RCC 7860 (cell line): ENCODE data around the gene NPDC1.

Source experiments
- DNase-seq: peaks from one replicate; pipeline ENCODE4 v3.0.0-alpha.2; 2015; ENCODE audit warnings: low spot score
- FAIRE-seq: peaks from 2 replicates; lab custom pipeline; 2012; peaks lifted over from hg19 to GRCh38; lab: Jason Lieb, UNC

Gene NPDC1

DNA sequence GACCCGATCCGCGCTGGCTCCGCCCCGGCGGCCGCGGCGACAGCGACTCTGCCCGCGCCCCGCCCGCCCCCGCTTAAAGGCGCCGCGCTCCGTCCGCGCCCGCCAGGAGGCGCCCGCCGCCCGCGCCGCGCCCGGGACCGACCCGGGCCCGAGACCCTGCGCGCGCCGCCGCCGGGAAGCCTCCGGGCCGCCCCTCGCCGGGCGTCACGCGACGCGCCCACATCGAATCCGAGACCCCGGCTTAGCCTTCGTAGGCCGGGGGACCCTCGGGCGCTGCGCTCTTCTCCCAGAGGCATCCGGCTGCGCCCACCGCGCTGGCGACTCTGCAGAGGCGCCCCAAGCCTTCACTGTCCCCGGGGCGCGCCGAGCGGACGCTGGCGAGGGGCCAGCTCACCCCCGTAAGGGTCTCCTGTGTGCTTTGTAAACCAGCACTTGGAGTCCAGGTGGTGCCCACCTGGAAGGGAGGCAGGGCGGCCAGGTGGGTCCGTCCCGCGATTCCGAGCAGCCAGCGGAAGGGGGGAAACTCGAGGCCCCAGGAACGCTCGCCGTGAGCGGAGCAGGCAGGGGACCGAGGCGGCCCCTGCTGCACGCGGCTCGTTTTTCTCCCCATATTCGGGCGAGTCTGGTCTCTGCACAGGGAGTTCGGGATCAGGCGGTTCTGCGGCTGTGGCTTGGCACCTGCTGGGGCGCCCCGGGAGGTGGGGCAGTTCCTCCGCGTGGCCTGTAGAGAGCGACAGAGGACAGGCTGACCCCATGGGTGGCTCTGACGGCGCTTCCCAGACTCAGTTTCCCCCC, 17.5 kb downstream of the NPDC1 start:
- FAIRE-seq, result no peak
- DNase-seq, result peak; percentile 39

DNA sequence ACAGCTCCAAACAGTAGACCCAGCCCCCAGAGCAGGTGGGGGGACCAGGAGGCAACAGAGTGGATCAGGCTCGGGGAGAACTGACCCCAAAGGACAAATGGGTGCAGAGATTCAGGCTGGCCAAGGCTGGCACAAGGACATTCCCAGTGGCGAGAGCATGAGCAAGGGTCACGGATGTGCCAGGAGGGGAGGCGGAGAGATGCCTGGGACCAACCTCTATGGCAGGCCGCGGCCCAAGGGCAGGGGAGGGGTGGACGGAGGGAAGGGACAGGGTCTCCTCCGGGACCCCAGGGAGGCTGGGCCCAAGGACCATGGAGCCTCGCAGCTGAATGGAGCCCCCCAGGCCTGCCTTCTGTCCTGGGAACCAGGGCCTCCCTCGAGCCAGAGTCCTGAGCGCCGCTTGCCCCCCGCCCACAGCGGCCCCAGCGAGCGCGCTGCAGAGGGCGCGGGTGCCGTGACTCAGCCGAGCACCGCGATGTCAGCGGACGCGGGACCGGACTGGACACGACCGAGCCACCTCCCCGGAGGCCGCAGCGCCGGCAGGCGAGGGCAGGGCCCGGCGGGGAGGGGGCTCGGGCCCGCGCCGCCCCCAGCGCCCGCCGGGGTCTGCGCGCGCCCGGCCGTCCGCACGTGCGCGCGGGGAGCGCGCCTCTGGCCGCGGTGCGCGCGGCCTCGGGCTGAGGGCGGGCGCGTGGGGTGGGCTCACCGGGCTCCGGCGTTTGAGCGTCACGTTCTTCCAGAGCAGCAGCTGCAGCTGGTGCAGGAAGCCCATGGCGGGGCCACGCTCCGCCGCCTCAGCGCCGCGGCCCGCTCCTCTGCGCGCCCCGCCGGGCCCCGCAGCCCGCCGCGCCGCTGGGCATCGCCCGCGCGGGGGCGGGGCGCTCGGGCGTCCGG, 18.4 kb downstream of the NPDC1 start, which contains the start of gene ABCA2:
Gene ABCA2 (minus strand): TSS at position 869 of the 894 bp plus-strand sequence. CDS start 97 bp downstream, at position 772.
- DNase-seq (peak; percentile 11), FAIRE-seq (no peak)

DNA sequence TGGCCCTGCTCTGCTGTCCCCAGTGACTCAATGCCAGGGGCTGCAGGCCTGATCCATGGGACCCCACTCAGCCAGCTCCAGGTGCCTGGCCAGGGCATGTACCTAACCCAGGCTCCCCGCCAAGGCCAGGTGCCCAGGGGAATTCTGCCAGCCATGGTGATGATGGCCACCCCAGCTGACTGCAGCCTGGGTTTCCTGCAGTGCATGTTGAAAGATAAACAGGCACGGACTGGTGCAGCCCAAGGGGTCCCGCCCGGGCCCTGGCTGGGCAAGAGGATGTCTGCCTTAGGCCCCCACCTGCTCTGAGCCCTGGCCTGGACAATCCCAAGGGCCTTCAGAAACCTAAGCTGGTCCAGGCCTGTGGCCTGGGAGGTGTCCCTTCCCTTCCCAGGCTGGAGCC, 19.1 kb downstream of the NPDC1 start:
- FAIRE-seq, result no peak

DNA sequence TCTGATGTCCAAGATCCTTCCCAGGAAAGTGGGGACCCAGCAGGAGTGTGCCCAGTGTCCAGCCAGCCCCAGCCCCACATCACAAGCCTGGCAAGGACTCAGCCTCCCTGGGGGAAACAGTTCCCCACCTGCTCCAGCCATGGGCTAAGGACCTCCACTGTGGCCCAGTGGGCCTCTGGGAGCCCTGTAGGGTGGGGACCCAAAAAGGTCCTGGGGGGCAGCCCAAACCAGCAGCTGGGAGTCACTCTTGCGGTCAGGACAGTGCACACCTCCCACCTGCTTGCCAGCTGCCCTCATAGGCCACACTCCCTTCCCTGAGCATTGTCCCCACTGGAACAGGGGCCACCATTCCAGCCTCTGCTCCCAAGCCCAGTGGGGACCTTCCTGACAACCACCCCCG, 19.6 kb downstream of the NPDC1 start:
- no peak for DNase-seq

More for the DNA sequence above, 19.1 kb downstream of the NPDC1 start:
- DNase-seq, result no peak

DNA sequence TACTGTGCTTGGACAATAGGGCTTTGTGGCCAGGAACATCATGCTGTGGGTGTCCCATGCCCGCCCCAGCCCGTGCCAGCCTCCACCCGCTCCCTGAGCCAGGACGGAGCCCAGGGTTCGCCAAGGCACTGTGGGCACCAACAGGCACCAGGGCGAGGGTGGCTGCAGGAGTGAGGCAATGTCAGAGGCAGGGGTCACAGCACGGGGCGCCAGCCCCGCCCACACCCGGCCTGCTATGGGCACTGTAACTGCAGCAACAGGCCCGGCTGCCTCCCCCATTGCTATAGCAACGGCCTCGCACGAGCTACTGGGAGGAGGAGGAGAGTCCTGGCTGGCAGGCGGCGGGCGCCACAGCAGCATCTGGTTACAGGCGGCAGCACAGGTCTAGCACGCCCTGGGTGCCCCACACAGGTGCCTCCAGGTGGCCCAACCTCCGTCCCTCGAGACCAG, 20.4 kb downstream of the NPDC1 start:
- FAIRE-seq (no peak), DNase-seq (no peak)

More for the DNA sequence above, 19.6 kb downstream of the NPDC1 start:
- no peak for FAIRE-seq

DNA sequence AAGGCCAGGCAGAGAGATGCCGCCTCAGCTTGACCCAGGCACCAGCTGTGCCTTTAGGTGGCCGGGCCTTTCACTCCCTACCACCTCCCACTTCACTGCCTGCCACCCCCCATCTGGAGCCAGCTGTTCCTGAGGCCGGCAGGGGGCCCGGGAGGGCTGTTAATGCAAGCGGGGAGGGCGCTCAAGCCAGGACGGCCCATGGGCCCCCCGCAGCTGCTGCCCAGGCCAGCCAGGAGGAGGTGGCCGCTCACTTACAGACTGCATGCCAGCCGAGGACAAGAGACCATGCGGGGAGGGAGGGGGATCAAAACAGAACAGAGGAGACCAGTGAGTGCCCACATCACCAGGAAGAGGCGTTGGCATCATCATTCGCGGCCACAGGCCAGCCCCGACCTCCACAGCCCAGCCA, 22.4 kb downstream of the NPDC1 start:
- DNase-seq (no peak), FAIRE-seq (no peak)

DNA sequence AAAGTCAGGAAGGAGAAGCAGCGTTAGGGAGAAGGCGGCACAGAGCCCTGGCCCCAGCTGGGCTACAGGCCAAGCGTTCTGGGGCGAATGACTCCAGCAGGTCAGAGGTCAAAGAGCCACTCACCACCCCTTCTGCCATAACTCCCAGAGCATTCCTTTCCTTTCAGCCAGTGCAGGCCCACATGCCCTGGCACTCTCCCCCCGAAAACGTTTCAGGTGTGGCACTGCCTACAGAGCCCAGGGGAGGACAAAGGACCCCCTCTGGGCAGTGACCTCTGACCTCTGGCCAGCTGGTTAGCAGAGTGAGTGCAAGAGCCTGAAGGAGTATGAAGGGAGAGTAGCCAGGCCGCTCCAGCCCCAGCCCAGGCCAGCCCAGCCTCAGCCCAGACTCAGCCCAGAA, 22.8 kb downstream of the NPDC1 start:
- no peak for DNase-seq
- FAIRE-seq, result no peak

DNA sequence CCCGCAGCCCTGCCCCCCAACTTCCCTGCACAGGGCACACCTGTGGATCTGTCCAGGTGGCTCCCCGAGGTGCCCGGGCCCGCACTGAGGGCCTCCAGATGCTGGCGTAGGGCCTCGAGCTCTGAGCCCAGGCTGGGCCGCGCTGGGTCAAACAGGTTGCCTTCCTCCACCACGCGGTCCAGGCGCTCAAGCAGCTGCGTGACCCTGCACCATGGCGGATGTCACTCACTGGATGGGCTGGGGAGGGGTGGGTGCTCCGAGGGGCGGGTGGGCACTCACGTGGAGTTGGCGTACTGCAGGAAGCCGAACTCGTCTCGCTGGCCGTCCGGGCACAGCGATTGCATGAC, 23.3 kb downstream of the NPDC1 start:
- no peak for FAIRE-seq

DNA sequence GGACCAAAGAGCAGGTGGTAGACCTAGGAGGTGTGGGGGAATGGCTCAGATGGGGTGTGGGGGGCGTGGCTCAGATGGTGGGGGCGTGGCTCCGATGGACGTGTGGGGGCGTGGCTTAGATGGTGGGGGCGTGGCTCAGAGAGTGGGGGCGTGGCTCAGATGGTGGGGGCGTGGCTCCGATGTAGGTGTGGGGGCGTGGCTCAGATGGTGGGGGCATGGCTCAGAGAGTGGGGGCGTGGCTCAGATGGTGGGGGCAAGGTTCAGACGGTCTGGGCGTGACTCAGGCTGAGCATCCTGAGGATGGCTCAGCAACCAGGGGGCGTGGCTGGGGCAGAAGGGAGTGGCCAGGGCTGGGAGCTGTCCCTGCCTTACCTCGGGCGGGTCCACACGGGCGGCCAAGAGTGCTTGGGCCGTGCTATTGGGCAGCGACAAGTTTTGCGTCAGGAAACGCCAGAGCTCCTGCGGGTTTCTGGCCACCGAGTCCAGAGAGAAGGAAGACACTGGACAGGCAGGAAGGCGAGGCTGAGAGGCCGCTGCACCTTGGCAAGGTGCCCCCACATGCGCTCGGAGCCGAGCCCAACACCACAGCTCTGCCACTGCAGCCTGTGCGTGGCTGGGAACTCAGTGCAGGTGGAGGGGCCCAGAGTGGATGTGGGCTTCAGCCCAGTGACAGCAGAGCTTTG, 23.9 kb downstream of the NPDC1 start:
- DNase-seq, result peak; percentile 74
- peak; percentile 48 for FAIRE-seq

More for the DNA sequence above, 23.3 kb downstream of the NPDC1 start:
- no peak for DNase-seq

DNA sequence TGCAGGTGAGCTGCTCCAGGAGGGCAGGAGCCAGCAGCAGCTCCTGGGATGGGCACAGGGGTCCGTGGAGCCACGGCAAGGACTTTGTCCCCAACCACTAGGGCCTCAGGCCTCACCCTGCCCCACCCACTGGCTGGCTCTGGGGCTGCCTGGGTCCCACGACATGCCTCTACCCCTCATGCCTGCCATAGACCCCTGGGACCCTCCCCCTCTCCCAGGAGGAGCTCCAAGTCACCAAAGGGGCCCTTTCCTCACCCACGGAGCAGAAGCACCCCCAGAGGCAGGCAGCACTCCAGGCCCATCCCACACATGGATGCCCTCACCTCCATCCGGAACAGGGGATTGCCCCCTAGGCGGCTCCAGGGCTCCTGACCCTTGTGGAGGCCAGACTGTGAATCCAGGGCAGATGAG, 24.4 kb downstream of the NPDC1 start:
- DNase-seq (no peak), FAIRE-seq (no peak)

DNA sequence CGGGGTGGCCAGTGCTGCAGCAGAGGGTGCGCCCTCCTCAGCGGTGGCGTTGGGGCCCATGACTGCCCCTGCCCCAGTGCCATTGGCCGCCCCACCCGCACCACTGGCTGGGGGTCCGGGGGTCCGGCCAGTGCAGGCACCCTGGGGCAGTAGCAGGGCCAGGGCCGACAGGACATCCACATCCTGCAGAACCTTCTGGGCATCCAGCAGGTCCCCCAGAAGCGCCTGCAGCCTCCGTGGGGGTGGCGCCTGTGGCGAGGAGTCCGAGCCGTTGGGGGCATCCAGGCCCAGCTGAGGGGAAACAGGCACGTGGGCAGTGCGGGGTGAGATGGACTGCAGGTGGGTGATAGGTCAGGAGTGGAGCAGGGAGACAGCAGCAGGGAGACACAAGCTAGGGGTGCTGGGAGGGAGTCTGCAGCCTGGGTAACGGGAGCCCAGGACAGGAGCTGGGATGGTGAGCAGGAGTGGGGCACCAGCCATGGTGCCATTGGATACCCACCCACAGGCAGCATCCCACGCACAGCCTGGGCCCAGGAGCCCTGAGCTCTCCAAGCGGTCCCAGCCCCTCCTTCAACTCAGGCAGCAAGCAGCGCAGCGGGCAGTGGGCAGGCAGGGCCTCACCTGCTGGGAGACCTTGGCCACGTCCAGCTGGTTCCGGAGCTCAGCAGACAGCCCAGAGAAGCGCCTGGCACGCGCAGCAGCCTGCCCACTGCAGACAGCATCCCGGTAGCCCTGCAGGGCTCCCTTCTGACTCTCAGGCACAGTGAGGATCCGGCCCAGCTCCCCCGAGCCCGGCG, 25.0 kb downstream of the NPDC1 start:
- FAIRE-seq, result no peak

DNA sequence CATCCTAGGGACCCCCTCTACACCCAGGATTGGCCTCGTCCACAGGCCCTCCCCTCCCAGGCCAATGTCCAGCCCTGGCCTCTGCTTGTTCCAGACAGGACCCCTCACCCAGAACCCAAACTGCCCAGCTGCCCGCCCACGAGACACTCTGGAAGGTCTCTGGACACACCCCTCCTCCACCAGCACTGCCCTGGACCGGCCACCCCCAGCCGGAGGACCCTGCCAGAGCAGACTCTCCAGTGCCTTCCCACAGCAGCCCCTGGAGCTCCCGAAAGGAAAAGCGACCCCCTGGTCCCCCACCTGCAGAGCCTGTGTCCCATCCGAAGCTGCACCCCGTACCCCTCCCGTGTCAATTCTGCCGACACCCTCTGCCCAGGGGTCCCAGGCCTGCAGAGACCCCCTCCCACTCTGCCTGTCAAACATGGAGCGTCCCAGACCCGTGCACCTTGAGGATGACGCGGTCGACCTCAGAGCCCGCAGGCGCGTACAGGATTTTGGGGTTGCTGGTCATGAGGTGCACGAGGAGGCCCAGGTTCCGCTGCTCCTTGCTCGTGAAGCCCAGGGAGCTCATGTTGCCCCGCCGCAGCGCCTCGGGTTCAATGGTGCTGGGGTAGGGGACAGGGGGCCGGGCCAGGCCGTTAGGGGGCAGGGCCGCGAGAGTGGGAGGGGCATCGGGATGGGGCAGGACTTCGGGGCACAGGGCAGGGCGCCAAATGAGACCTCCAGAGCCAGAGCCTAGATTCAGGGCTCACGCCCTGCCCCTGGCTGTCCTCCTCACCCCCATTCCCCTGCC, 25.9 kb downstream of the NPDC1 start:
- DNase-seq (no peak), FAIRE-seq (no peak)

More for the DNA sequence above, 25.0 kb downstream of the NPDC1 start:
- DNase-seq, result no peak

DNA sequence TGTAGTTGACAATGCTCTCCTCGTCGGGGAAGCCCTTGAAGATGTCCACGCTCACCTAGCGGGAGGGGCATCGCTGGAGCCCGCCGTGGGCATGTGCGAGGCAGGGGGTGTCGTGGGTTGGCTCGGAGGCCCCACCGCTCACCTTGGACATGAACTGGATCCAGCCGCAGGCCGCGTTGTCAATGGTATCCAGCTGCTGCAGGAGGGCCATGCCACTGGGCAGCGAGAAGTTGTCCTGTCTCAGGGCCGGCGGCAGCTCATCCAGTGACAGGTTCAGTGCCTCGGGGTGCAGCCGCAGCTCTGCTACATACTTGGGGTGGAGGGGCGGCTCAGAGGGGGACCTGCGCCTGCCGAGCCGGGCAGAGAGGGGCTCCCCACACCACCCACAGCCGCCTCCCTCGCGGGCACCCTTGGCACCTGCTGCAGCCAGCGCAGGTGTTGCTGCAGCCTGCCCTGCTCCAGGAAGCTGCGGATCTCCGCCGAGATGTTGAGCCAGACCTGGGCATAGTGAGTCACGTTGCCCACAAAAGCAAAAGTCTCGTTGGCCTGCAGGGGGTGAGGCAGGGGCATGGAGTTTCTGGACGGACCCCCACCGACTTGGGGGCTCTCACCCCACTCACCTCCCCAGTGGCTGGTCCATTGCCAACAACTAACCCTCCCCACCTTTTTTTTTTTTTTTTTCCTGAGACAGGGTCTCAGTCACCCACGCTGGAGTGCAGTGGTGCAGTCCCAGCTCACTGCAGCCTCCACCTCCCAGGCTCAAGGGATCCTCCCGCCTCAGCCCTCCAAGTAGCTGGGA, 27.0 kb downstream of the NPDC1 start:
- DNase-seq, result no peak

DNA sequence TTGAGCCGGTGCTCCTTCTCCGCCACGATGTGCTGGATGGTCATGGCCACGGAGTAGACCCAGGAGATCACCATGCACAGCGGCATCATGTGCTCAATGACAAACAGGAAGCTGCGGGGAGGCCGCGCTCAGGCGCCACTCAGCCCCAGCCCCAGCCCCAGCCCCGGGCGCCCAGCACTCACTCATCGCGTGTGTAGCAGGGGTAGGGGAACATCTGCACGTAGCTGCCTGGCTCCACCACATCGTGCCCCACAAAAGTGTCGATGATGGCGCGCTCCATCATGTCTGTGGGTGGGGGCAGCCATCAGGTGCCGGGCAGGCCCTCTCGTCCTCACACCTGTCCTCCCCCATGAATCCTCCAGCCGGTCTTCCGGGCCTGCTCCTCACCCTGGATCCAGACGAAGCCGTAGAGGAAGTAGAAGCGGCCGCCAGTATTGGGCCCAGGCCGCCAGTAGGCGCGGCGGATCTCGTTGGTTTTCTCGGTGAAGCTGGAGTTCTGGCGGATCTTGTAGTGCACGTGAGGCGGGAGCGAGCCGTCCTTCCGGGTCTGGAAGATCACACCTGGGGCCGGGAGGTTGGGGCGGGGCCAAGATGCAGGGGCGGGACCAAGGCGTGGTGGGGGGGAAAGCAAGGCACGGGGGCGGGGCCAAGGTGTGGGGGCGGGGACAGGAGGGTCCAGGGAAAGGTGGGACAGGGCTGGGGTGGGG, 28.0 kb downstream of the NPDC1 start:
- FAIRE-seq (no peak), DNase-seq (no peak)

More for the DNA sequence above, 27.0 kb downstream of the NPDC1 start:
- FAIRE-seq, result no peak

DNA sequence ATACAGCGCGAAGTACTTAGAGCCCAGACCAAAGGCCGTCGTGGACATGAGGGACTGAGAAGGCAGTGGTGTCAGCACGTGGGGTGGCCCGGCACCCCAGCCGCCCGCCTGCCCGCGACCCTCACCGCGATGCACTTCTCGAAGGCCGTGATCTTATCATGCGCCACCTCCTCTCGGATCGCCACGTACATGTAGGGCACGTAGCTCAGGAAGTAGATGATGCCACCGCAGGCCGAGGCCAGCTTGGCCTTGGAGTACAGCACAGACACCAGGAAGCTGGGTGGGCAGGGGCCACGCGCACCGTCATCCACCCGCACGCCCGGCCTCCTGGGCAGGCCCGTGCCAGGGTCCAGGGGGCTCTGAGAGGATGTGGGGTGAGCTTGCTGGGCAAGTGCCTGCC, 28.9 kb downstream of the NPDC1 start:
- FAIRE-seq, result no peak
- DNase-seq, result no peak

DNA sequence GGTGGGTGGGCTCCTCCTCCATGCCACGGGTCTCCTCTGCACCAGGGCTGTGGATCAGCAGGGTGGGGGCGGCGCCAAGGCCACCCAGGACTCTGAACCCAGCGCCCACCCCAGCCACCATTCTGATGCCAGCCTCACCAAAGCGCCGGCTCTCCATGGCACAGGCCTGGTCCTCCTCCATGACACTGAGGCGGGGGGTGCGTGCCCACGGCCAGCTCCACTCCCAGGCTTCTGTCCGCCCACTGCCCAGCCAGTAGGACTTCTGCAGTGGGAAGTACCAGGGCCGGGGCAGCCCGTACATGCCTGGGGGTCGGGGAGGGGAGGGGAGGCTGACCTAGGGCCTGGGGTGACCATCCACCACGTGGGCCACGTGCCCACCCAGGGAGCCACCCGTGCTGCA, 29.5 kb downstream of the NPDC1 start:
- FAIRE-seq (no peak), DNase-seq (no peak)

DNA sequence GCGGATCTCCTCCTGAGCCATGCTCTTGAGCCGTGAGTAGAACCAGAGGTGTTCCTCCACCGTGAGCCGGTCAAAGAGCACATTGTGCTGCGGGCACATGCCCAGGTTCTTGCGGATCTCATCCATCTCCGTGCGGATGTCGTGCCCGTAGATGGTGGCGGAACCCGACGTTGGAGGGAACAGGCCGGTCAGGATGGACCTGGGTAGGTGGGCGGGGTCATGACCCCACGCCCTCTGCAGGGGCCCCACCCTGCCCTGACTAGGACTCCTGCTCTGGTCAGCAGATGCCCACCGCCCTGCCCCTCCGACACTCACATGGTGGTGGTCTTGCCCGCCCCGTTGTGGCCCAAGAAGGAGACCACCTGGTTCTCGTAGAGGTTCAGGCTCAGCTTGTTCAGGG, 30.0 kb downstream of the NPDC1 start:
- no peak for DNase-seq
- FAIRE-seq, result no peak

DNA sequence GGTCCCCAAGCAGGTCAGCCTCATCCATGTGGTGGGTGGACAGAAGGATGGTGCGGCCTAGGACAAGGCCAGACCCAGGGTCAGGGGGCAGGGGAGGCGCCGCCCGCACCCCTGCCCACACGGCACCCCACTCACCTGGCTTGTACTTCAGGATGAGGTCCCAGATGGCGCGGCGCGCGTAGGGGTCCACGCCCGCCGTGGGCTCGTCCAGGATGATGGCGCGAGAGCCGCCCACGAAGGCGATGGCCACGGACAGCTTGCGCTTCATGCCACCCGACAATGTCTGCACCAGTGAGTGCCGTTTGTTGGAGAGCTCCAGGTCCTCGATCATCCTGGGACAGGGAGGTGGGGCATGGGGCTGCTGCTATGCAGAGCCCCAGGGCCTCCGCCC, 30.4 kb downstream of the NPDC1 start:
- DNase-seq (no peak), FAIRE-seq (no peak)
